HEK293 (cell line): ENCODE results near the gene DGKH.

ENCODE experiments used
- CTCF ChIA-PET: fragments of 350-600 bp; formaldehyde crosslinking; extraction: SDS; loops from one replicate; lab custom pipeline; 2021; ENCODE audit warnings: antibody characterized with exemption; lab: Yijun Ruan, JAX
- POLR2A ChIA-PET: fragments of 300-600 bp; formaldehyde crosslinking; extraction: SDS; loops from one replicate; lab custom pipeline; 2020; ENCODE audit warnings: antibody characterized with exemption, inconsistent platforms; lab: Yijun Ruan, JAX
- H3K27ac ChIP-seq: fragments of 200-500 bp; sonication (Bioruptor generic); 2 replicates; pipeline ENCODE4 v1.5.1; 2014; ENCODE audit warnings: low read depth, low read length, control low read depth, inconsistent platforms; ENCODE audit errors: extremely low read depth
- H3K36me3 ChIP-seq, 2 experiments: fragments of 200-500 bp in 1 of 2; sonication (Bioruptor generic) in 1 of 2; 1 replicate in 1 of 2; 2 replicates in 1 of 2; pipeline ENCODE4 v1.5.1; 2014 to 2017; ENCODE audit warnings: inconsistent platforms in 2 of 2, low read length in 2 of 2; ENCODE audit not compliant: control insufficient read depth in 2 of 2, insufficient read depth in 1 of 2
- H3K4me1 ChIP-seq: fragments of 200-500 bp; sonication (Bioruptor generic); 2 replicates; pipeline ENCODE4 v1.5.1; 2014; ENCODE audit warnings: mild to moderate bottlenecking, low read length, inconsistent platforms; ENCODE audit not compliant: control insufficient read depth, insufficient read depth
- H3K4me3 ChIP-seq: 2 replicates; pipeline ENCODE4 v1.5.1; 2011; ENCODE audit warnings: low read depth, mild to moderate bottlenecking, control low read depth, low read length, moderate library complexity
- H3K9me3 ChIP-seq: fragments of 200-500 bp; sonication (Bioruptor generic); 2 replicates; pipeline ENCODE4 v1.5.1; 2014; ENCODE audit warnings: low read depth, low read length, inconsistent platforms; ENCODE audit not compliant: control insufficient read depth, insufficient read depth
- EGR2 ChIP-seq: fragments of 450-650 bp; formaldehyde crosslinking; IDR thresholded peaks from 2 replicates; pipeline ENCODE4 v1.5.1; 2016; ENCODE audit warnings: low read depth, missing biosample characterization, missing genetic modification characterization
- GFI1B ChIP-seq: fragments of 450-650 bp; formaldehyde crosslinking; IDR thresholded peaks from 2 replicates; pipeline ENCODE4 v1.5.1; 2016; ENCODE audit warnings: missing biosample characterization, missing genetic modification characterization
- KLF10 ChIP-seq: fragments of 450-650 bp; IDR thresholded peaks from 2 replicates; pipeline ENCODE4 v1.5.1; 2018; ENCODE audit warnings: missing biosample characterization, mild to moderate bottlenecking, missing genetic modification characterization
- MZF1 ChIP-seq: fragments of 450-650 bp; formaldehyde crosslinking; IDR thresholded peaks from 2 replicates; pipeline ENCODE4 v1.5.1; 2017; ENCODE audit warnings: missing biosample characterization, missing genetic modification characterization, borderline replicate concordance
- ZBTB1 ChIP-seq: fragments of 450-650 bp; formaldehyde crosslinking; IDR thresholded peaks from 2 replicates; pipeline ENCODE4 v1.5.1; 2016; ENCODE audit warnings: missing biosample characterization, missing genetic modification characterization
- ZBTB7A ChIP-seq: fragments of 450-650 bp; formaldehyde crosslinking; IDR thresholded peaks from 2 replicates; pipeline ENCODE4 v1.5.1; 2016; ENCODE audit warnings: low read depth, missing biosample characterization, missing genetic modification characterization
- ZBTB8A ChIP-seq: fragments of 450-650 bp; formaldehyde crosslinking; IDR thresholded peaks from 2 replicates; pipeline ENCODE4 v1.5.1; 2016; ENCODE audit warnings: missing biosample characterization, missing genetic modification characterization
- ZNF112 ChIP-seq: fragments of 450-650 bp; formaldehyde crosslinking; IDR thresholded peaks from 2 replicates; pipeline ENCODE4 v1.5.0; 2017; ENCODE audit warnings: missing biosample characterization, missing genetic modification characterization
- ZNF292 ChIP-seq: fragments of 450-650 bp; formaldehyde crosslinking; IDR thresholded peaks from 2 replicates; pipeline ENCODE4 v1.5.1; 2016; ENCODE audit warnings: low read depth, missing biosample characterization, missing genetic modification characterization, borderline replicate concordance
- ZNF335 ChIP-seq: fragments of 450-650 bp; formaldehyde crosslinking; conservative IDR thresholded peaks from 2 replicates; pipeline ENCODE4 v1.5.1; 2016; ENCODE audit warnings: missing biosample characterization, missing genetic modification characterization
- ZNF391 ChIP-seq: fragments of 450-650 bp; formaldehyde crosslinking; IDR thresholded peaks from 2 replicates; pipeline ENCODE4 v1.5.1; 2016; ENCODE audit warnings: low read depth, missing biosample characterization, missing genetic modification characterization, borderline replicate concordance
- ZNF394 ChIP-seq: fragments of 450-650 bp; formaldehyde crosslinking; IDR thresholded peaks from 2 replicates; pipeline ENCODE4 v1.5.1; 2016; ENCODE audit warnings: missing biosample characterization, missing genetic modification characterization, mild to moderate bottlenecking, moderate library complexity, borderline replicate concordance
- ZNF48 ChIP-seq: fragments of 450-650 bp; formaldehyde crosslinking; IDR thresholded peaks from 2 replicates; pipeline ENCODE4 v1.5.1; 2016; ENCODE audit warnings: missing biosample characterization, missing genetic modification characterization
- ZNF501 ChIP-seq: fragments of 450-650 bp; formaldehyde crosslinking; IDR thresholded peaks from 2 replicates; pipeline ENCODE4 v1.5.1; 2016; ENCODE audit warnings: missing biosample characterization, missing genetic modification characterization
- ZNF585B ChIP-seq: fragments of 450-650 bp; formaldehyde crosslinking; IDR thresholded peaks from 2 replicates; pipeline ENCODE4 v1.5.1; 2016; ENCODE audit warnings: missing biosample characterization, missing genetic modification characterization
- ZNF596 ChIP-seq: fragments of 450-650 bp; IDR thresholded peaks from 2 replicates; pipeline ENCODE4 v1.5.0; 2018; ENCODE audit warnings: missing biosample characterization, mild to moderate bottlenecking, missing genetic modification characterization, moderate library complexity
- ZNF791 ChIP-seq: fragments of 450-650 bp; formaldehyde crosslinking; IDR thresholded peaks from 2 replicates; pipeline ENCODE4 v1.5.1; 2016; ENCODE audit warnings: missing biosample characterization, missing genetic modification characterization
- ZSCAN30 ChIP-seq: fragments of 450-650 bp; IDR thresholded peaks from 2 replicates; pipeline ENCODE4 v1.5.1; 2018; ENCODE audit warnings: missing biosample characterization, mild to moderate bottlenecking, missing genetic modification characterization, moderate library complexity
- TF ChIP-seq, protein P1 (sequence below): fragments of 450-650 bp; formaldehyde crosslinking; conservative IDR thresholded peaks from 2 replicates; pipeline ENCODE4 v1.5.1; 2016; ENCODE audit warnings: low read depth, missing biosample characterization, missing genetic modification characterization
- TF ChIP-seq, protein P2 (sequence below): fragments of 450-650 bp; formaldehyde crosslinking; IDR thresholded peaks from 2 replicates; pipeline ENCODE4 v1.5.1; 2017; ENCODE audit warnings: missing biosample characterization, missing genetic modification characterization

Gene DGKH

DNA sequence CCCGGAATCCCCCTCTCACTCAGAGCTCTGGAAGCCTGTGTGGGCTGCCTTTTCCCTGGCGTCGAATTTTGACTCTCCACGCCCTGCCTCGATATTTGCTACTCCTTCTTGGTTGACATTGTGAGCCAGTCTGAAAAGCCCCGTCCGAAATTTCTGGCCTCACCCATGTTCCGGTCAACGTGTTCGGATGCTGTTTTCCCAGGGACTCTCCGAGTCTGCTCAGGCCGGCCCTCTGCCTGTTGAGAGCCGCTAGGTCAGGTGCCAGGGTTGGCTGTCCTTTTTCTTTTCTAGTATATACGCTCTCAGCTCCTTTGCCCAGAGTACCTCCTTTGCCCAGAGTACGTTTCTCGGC is 6.8 kb upstream of the DGKH start (continued):
- TF ChIP-seq ZNF394 (tag by site-specific recombination), result 0 out of 2 replicates have a peak, but pooled peaks have one; percentile 10
- TF ChIP-seq ZNF335 (tag by site-specific recombination), result peak; percentile 78
- no peak for TF ChIP-seq EGR2 (tag by site-specific recombination)
- TF ChIP-seq MZF1 (tag by site-specific recombination), result peak; percentile 65; the same call in 1 of the 2 replicates

DNA sequence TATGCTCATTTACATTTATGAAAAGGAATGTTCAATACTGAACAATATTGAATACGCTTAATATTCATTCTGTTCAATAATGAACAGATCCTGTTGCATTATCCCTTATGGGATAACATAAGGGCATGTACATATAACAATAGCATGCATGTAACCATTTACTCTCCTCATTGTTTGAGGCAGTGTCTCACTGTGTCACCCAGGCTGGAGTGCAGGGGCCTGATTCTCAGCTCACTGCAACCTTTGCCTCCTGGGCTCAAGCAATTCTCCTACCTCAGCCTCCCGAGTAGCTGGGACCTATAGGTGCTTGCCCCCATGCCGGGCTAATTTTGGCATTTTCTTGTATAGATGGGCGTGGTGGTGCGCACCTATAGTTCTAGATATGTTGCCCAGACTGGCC is 4.8 kb upstream of the DGKH start:
- no peaks in the 10 kb centered on the region for H3K36me3 ChIP-seq
- ChIA-PET CTCF (interaction anchor here (0.6 to 1.1 kb wide), 2 partner anchors 66 to 375 kb away, joined by 3 read pairs; no protein-coding TSS in a partner anchor), POLR2A (no interaction called here)
- no peak for TF ChIP-seq ZNF391 (tag by site-specific recombination)
- no peak for TF ChIP-seq ZBTB1 (tag by site-specific recombination)
- TF ChIP-seq ZBTB7A (tag by site-specific recombination), result no peak
- TF ChIP-seq ZNF112 (tag by site-specific recombination), result no peak
- TF ChIP-seq ZNF596, result no peak
- TF ChIP-seq ZNF501 (tag by site-specific recombination), result no peak
- TF ChIP-seq, protein P1, sequence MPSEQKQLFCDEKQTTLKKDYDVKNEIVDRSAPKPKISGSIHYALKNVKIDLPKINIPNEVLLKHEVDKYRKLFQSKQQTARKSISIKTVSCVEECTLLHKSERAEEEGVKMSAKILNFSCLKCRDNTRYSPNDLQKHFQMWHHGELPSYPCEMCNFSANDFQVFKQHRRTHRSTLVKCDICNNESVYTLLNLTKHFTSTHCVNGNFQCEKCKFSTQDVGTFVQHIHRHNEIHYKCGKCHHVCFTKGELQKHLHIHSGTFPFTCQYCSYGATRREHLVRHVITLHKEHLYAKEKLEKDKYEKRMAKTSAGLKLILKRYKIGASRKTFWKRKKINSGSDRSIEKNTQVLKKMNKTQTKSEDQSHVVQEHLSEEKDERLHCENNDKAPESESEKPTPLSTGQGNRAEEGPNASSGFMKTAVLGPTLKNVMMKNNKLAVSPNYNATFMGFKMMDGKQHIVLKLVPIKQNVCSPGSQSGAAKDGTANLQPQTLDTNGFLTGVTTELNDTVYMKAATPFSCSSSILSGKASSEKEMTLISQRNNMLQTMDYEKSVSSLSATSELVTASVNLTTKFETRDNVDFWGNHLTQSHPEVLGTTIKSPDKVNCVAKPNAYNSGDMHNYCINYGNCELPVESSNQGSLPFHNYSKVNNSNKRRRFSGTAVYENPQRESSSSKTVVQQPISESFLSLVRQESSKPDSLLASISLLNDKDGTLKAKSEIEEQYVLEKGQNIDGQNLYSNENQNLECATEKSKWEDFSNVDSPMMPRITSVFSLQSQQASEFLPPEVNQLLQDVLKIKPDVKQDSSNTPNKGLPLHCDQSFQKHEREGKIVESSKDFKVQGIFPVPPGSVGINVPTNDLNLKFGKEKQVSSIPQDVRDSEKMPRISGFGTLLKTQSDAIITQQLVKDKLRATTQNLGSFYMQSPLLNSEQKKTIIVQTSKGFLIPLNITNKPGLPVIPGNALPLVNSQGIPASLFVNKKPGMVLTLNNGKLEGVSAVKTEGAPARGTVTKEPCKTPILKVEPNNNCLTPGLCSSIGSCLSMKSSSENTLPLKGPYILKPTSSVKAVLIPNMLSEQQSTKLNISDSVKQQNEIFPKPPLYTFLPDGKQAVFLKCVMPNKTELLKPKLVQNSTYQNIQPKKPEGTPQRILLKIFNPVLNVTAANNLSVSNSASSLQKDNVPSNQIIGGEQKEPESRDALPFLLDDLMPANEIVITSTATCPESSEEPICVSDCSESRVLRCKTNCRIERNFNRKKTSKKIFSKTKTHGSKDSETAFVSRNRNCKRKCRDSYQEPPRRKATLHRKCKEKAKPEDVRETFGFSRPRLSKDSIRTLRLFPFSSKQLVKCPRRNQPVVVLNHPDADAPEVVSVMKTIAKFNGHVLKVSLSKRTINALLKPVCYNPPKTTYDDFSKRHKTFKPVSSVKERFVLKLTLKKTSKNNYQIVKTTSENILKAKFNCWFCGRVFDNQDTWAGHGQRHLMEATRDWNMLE, result no peak
- TF ChIP-seq ZNF585B, result no peak
- no peak for TF ChIP-seq ZNF292 (tag by site-specific recombination)
- no peak for TF ChIP-seq ZNF48 (tag by site-specific recombination)
- no peak for TF ChIP-seq ZBTB8A (tag by site-specific recombination)
- no peak for TF ChIP-seq KLF10 (tag by site-specific recombination)
- H3K4me1 ChIP-seq, result peaks cover 13% of the 10 kb centered on the region
- H3K9me3 ChIP-seq, result no peaks in the 10 kb centered on the region
- H3K4me3 ChIP-seq, result no peak overlapping the region
- no peak overlapping the region for H3K27ac ChIP-seq

DNA sequence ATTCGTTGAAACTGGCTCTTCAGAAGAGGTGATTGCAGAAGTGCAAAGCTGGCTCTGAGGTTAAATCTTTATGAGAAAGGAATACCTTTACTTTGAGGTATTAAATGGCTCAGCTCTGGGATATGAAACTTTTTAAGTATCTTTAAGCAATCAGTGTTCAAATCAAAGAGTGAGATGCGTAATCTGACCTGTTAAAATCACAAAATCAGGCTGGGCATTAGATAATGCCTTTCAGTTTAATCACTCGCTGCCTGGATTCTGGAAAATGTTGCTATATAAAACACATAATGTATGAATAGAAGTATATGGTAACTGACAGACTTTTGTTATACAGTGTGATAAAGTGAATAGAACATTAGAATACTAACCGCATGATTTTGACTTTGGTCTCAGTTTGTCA is 2.0 kb upstream of the DGKH start:
- CTCF ChIA-PET, result no interaction called here
- H3K4me3 ChIP-seq, result no peak overlapping the region
- H3K27ac ChIP-seq, result no peak overlapping the region
- peaks cover 13% of the 10 kb centered on the region for H3K4me1 ChIP-seq
- H3K36me3 ChIP-seq, result no peaks in the 10 kb centered on the region
- no peaks in the 10 kb centered on the region for H3K9me3 ChIP-seq
- POLR2A ChIA-PET, result interaction anchor here (0.7 to 0.8 kb wide), 2 partner anchors 358 to 1931 kb away, joined by 3 read pairs; no protein-coding TSS in a partner anchor
- TF ChIP-seq GFI1B, result peak; percentile 81
- 0 out of 2 replicates have a peak, but pooled peaks have one; percentile 11 for TF ChIP-seq ZSCAN30 (tag by site-specific recombination)
- no peak for TF ChIP-seq ZNF791 (tag by site-specific recombination)
- TF ChIP-seq, protein P2, sequence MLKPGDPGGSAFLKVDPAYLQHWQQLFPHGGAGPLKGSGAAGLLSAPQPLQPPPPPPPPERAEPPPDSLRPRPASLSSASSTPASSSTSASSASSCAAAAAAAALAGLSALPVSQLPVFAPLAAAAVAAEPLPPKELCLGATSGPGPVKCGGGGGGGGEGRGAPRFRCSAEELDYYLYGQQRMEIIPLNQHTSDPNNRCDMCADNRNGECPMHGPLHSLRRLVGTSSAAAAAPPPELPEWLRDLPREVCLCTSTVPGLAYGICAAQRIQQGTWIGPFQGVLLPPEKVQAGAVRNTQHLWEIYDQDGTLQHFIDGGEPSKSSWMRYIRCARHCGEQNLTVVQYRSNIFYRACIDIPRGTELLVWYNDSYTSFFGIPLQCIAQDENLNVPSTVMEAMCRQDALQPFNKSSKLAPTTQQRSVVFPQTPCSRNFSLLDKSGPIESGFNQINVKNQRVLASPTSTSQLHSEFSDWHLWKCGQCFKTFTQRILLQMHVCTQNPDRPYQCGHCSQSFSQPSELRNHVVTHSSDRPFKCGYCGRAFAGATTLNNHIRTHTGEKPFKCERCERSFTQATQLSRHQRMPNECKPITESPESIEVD (tag by site-specific recombination), result peak; percentile 70
